GM21576 (cell line): Measurements from ENCODE around the gene TIMM23.

Experiments
- ATAC-seq: cut with Tn5 transposase; IDR thresholded peaks from one replicate; pipeline ENCODE4 v1.9.1; 2021; ENCODE audit warnings: mild to moderate bottlenecking, moderate library complexity; ENCODE audit not compliant: unreplicated experiment

The TIMM23 gene

DNA sequence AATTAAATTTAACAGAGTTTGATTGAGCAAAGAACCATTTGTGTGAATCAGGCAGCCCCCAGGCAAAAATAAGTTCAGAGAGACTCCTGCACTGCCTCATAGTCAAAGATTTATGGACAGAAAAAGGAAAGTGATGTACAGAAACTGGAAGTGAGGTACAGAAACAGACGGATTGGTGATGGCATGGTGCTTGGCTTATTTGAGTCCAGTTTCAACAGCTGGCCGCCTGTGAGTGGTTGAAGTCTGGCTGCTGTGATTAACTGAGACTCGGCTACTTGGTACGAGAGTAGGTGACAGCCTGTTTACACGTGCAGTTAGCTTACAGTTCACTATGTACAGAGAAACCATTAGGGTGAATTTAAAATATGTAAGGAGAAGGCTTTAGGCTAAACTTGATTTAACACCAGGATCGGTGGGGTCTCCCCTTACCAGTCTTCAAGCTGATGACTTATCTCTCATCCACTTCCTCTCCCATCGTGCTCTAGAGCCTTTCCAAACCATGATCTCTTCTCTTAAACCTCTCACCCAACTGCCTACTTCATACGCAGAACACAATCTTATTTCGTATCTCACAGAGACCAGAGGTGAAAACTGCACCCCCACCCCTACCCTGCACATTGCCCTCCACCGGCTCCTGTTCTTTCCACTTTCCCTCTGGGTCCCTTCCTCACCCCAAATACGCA, 78.8 kb downstream of the TIMM23 start:
- ATAC-seq: no peak

GRCh38 chr10:46052057-46052790, 79.9 kb downstream of the TIMM23 start:
- ATAC-seq: no peak

- ATAC-seq: no peak
These were observed 80.6 kb downstream of the TIMM23 start for GRCh38 chr10:46052791-46053375.
